ENCODE results near the gene ST6GAL1.

Gene ST6GAL1

GRCh38 chr3:187084126-187084525 is 153.8 kb downstream of the ST6GAL1 start:
- DNase-seq: no peak

GRCh38 chr3:187084580-187084979 is 154.3 kb downstream of the ST6GAL1 start:
- no peak for DNase-seq

DNA sequence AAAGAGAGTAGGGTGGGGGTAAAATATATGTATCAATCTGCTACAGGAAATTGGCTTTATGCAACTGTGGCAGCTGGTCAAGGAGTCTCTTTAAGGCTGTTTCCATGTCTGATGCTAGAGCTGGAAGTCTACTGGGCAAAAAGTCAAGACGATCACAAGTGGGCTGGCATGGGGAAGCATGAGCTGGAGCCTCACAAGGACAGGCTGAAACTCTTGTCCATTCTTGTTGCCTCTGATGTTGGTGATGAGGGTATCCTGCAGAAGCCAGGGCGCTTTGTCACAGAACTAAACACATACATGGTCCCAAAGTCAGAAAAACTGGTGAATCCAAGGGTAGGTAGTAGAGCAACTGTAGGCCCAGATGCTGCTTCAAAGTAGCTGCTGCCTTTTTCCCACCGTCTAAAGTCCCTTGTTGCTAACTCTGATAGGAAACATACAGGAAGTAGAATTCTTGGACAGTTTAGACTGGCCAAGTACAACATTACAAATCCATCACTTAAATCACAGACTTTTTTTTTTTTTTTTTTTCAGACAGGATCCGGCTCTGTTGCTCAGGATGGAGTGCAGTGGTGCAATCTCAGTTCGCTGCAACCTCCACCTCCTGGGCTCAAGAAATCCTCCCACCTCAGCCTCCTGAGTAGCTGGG is 154.8 kb downstream of the ST6GAL1 start:
- no peak for DNase-seq

DNA sequence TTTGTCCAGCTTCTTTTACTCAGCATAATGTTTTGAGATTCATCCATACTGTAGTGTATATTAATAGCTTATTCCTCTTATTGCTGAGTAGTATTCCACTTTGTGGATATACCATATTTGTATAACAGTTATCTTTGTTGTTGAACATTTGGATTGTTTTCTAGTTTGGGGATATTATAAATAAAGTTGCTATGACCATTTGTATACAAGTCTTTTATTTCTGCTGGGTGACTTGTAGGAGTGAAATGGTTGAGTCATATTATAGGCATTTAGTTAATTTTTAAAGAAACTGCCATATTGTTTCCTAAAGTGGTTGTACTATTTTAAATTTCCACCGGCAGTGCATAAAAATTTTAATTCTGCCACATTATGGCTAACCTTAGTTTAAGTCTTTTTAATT is 155.6 kb downstream of the ST6GAL1 start:
- no peak for DNase-seq

DNA sequence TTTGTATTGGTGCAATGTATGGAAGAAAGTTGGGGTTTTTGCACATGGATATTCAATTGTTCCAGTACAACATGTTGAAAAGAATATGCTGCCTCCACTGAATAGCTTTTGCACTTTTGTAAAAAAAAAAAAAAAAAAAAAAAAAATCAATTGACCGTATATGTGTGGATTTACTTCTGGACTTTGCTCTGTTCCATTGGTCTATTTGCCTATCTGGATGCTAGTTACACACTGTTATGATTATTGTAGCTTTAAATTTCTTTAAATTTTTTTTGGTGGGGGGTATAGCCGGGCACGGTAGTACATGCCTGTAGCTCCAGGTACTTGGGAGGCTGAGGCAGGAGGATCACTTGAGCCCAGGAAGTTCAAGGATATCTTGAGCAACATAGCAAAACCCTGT is 156.5 kb downstream of the ST6GAL1 start:
- no peak for DNase-seq

DNA sequence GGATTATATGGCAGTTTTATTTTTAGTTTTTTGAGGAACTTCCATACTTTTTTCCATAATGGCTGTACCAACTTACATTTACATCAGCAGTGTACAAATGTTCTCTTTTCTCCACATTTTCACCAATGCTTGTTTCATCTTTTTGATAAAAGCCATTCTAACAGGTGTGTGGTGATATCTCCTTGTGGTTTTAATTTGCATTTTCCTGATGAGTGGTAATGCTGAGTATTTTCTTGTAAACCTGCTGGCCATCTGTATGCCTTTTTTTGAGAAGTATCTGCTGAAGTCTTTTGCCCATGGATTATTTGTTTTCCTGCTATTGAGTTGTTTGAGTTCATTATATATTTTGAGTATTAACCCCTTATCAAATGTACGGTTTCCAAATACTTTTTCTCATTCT is 158.4 kb downstream of the ST6GAL1 start:
- no peak for DNase-seq

- DNase-seq: no peak
These were observed 163.0 kb downstream of the ST6GAL1 start for GRCh38 chr3:187093320-187093719.

DNA sequence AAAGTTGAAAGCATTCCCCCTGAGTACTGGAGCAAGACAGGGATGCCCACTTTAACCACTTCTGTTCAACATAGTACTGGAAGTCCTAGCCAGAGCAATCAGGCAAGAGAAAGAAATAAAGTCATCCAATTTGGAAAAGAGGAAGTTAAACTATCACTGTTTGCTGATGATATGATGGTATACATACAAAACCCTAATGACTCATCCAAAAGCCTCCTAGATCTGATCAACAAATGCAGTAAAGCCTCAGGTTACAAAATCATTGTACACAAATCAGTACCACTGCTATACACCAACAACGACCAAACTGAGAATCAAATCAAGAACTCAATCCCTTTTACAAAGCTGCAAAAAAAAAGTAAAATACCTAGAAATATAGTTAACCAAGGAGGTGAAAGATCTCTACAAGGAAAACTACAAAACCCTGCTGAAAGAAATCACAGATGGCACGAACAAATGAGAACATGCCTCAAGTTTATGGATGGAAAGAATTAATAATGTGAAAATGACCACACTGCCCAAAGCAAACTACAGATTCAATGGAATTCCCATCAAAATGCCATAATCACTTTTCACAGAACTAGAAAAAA is 168.7 kb downstream of the ST6GAL1 start:
- no peak for DNase-seq

GRCh38 chr3:187101184-187102072 is 171.1 kb downstream of the ST6GAL1 start:
- DNase-seq: no peak

DNA sequence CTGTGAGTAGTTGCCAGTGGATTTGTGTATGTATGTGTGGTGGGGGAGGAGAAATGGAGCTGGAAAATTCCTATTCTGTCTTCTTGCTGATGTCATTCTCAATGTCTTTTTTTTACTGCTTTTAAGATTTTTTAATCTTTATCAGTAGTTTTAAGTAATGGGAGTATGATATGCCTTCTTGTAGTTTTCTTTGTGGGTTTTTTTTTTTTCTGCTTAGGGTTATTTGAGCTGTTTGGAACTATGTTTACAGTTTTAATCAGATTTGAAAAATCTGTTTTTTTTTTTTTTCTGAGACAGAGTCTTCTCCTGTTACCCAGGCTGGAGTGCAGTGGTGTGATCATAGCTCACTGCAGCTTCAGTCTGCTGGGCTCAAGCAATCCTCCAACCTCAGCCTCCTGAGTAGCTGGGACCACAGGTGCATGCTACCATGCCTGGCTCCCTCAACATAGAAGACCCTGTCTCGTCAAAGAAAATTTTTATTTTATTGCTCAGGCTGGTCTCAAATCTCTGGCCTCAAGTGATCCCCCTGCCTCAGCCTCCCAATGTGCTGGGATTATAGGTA is 171.8 kb downstream of the ST6GAL1 start:
- no peak for DNase-seq

- DNase-seq: no peak
These were observed 172.9 kb downstream of the ST6GAL1 start for GRCh38 chr3:187103251-187103650.

GRCh38 chr3:187104342-187104741 is 174.0 kb downstream of the ST6GAL1 start:
- DNase-seq: no peak

- no peak for DNase-seq
These were observed 174.6 kb downstream of the ST6GAL1 start for GRCh38 chr3:187104933-187105332.

DNA sequence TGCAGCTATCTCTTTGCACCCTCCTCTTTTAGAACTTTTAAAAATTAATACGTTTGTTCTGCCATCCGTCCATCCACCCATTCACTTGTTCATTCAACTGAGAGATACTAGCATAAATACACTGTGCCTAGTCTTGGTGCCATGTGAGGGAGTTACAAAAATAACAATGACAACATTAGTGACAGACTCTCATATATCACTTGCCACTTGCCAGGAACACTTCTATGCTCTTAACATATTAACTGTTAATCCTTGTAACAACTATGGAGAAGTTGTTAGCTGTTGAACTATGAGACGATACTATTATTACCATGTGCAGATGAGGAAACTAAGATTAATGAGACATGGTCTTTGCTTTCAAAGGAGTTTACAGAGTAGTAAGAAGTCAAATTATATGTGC is 175.4 kb downstream of the ST6GAL1 start:
- no peak for DNase-seq

- no peak for DNase-seq
These were observed 177.7 kb downstream of the ST6GAL1 start for GRCh38 chr3:187107989-187108388.

DNA sequence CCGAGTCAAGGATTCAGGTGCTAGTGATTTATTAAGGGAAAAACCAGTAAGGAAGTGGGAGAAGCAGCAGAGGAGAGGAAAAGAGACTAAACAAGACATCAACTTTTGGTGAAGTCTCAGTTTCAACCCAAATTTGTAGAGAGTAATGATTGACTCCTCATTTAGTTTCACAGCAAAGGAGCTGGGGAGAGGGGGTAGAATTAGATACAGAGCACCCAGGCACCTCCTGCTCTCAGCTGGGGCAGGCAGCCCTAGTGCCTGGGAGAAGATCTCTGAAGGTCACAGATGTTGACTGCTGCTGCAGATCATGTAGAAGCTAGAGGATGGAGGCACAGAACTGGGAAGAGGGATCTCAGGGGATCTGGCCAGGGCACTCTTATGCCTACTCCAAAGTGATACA is 179.8 kb downstream of the ST6GAL1 start:
- no peak for DNase-seq

DNA sequence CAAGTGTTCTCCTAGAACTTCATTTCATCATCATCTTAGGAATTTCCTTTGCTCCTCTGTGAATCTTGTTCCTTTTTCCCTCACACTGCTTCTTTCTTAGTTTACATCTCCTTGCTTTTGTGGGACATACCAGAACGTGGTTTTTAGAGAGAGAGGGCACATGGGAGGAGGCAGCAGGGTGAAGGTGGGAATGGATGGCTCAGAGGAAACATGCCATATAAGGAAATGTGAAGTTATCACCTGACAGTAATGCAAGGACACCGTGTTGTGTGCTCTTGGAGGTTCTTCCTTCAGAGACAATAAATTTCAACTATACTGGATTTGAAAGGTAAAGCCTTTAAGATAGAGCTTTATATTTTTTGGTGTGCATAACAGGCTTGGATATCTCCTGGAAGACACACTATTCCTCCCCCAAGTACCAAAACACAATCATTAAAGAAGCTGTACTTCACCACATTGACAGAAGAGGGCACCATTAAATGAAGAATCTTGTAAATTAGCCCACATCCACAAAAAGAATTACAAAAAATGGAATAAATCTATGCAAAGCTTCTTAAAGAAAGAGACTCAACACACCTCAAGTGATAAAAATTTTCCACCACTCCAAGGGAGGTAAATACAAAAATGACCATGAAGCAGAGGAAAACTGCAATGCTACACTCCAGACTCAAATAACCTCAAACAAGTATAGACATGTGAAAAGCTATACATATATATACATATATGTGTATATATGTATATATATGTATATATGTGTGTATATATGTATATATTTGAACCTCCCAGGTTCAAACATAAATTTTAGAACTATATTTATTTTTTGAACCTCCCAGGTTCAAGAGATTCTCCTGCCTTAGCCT is 182.8 kb downstream of the ST6GAL1 start:
- peak; percentile 1 for DNase-seq

DNA sequence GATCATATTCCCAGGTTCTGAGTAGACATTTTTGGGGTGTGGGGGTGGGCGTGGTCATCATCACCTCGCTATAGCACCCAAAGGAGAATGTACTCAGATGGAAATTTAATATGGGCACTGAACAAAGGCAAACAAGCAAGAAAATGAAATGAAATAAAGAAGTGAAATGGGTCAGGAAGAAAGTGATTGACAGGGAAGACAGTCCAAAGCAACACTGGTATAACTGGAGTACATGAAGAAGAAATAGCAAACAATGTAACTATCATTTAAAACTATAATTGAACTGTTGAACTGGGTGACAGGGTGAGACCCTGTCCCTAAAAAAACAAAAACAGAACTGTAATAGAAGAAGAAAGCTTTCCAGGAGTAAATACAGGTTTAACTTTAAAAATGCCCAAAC is 184.2 kb downstream of the ST6GAL1 start:
- DNase-seq: no peak

DNA sequence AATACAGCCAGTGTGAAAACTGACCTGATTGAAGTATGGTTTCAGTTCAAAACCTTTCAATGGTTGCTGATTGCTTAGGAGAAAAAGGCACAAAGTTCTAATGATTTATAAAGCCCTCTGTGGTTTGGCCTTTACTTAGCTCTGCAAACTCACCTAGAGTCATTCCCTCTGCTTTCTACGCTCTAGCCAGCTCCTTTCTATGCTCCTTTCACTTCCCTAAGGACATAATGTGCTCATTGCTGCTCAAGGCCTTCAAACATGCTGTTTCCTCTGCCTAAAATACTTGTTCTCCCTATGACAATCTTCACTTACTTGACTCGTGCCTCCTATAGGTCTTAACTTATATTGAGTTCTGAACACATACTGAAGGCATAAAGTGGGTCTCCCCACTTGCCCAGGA is 190.0 kb downstream of the ST6GAL1 start:
- DNase-seq: no peak

DNA sequence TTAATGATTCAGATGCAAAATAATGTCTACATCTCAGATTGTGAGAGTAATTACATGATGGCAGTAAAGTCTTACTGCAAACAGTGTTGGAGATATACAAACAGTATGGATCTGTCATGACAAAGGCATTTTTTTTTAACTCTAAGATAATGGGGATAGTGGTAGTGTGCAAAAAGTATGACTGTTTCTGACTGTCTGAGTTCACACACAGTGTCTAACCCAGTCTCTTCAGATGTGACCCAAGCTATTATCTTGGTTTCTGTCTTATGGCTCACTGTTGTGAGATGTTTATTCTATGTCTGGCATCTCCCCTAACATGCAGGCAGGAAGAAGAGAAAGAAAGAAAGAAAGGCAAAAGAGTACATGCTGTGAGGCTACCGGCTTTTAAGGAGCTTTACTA is 191.9 kb downstream of the ST6GAL1 start:
- no peak for DNase-seq

DNA sequence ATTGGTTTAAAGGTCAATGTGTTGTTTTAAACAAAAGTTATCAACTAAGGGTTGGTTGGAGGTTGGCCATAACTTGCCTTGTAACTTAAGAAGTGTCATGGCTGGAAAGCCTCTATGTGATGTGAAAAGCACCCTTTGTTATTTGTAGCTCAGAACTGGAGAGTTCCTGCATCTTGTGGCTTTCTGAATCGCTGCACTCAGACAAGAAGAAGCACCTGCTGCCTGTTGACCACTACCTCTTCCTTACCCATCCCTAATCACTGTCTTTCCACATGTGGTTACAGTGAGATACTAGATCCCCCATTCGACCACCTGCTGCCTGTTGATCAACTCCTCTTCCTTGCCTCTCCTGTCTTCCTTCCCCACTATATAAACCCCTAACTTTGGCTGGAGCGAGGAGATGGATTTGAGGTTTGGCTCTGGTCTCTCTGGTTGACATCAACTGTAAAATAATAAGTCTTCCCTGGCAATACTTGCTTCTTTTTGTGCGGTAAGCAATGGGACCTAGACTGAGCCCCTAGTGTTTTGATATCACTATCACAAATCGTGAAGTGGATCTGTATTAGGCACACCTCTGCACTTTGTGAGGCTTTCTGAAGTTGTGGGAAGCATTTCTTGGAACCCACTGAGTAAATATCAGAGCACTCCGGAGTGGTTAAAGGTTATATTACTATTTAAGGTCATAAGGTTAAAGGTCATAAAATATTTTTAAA is 195.1 kb downstream of the ST6GAL1 start:
- DNase-seq: no peak

Data from NCI-H2227 treated with DMSO at 0.1 percent for 48 hours (cell line).